Right cardiac atrium (tissue), 5 donors: Measurements from ENCODE around the gene FXYD1. TPM values are rescaled to one million over a fixed set of nuclear protein-coding genes. Genes with fewer than 3 reads are reported as not detected.

Experiments used
- ATAC-seq, 2 donors: fragments of 200-7000 bp; cut with Tn5 transposase; one replicate each; pipeline versions ENCODE4 v1.8.0 to v1.9.1; 2020; ENCODE audit warnings: moderate library complexity in 2 of 2, mild to moderate bottlenecking in 1 of 2
- DNase-seq, 3 donors: peaks; one replicate each; pipeline ENCODE4 v3.0.0-alpha.2; 2020
- H3K27ac ChIP-seq: one replicate; pipeline ENCODE4 v1.5.1; 2013; ENCODE audit warnings: mild to moderate bottlenecking, low read length, control low read depth, moderate library complexity
- H3K27me3 ChIP-seq: one replicate; pipeline ENCODE4 v1.6.1; 2013; ENCODE audit not compliant: control insufficient read depth, insufficient read depth
- H3K4me1 ChIP-seq: one replicate; pipeline ENCODE4 v1.6.1; 2013; ENCODE audit warnings: low read length; ENCODE audit not compliant: control insufficient read depth, insufficient read depth
- H3K4me3 ChIP-seq: one replicate; pipeline ENCODE4 v1.5.1; 2013; ENCODE audit warnings: low read length, control low read depth
- H3K9me3 ChIP-seq: one replicate; pipeline ENCODE4 v1.6.1; 2013; ENCODE audit warnings: low read length; ENCODE audit not compliant: control insufficient read depth
- WGBS: extraction: QIAGEN DNeasy Blood & Tissue Kit; methylation state at CpG from one replicate; pipeline ENCODE4 v1.1.7; 2013; 5-methylcytosine and 5-hydroxymethylcytosine counted together
- intact Hi-C, 4 donors: fragments of 100-400 bp; cut with DNase I; formaldehyde crosslinking; loops; one replicate each; pipeline versions ENCODE4 v1.11.0 to v1.14.0; 2022 to 2023
- polyA plus RNA-seq: library from polyadenylated mRNA; stranded (reverse); fragments of 200-250 nt; gene quantifications from one replicate; pipeline ENCODE4 v1.2.3, GENCODE V29; 2013
- total RNA-seq, 4 donors: library from RNA; stranded (reverse); fragmentation: NEBNext Ultra II Directional; extraction: Animal tissue kit (Norgen Biotek cat#: 25700); gene quantifications; one replicate each; pipeline ENCODE4 v1.2.1, GENCODE V29; 2021
- donor health status: healthy with polysubstance abuse.
- donor health status: DM: no; HTN: yes; CAD: no.
- donor health status: DM: no; HTN: no; CAD: no.
- donor health status: DM: no; HTN: yes; CAD: no; lungs with severe emphysema.
- donor health status: DM: yes; HTN: yes; CAD: no.

FXYD1 gene
- total and polyA plus RNA-seq, 5 donors, result 289 to 544 (median 485) TPM

DNA sequence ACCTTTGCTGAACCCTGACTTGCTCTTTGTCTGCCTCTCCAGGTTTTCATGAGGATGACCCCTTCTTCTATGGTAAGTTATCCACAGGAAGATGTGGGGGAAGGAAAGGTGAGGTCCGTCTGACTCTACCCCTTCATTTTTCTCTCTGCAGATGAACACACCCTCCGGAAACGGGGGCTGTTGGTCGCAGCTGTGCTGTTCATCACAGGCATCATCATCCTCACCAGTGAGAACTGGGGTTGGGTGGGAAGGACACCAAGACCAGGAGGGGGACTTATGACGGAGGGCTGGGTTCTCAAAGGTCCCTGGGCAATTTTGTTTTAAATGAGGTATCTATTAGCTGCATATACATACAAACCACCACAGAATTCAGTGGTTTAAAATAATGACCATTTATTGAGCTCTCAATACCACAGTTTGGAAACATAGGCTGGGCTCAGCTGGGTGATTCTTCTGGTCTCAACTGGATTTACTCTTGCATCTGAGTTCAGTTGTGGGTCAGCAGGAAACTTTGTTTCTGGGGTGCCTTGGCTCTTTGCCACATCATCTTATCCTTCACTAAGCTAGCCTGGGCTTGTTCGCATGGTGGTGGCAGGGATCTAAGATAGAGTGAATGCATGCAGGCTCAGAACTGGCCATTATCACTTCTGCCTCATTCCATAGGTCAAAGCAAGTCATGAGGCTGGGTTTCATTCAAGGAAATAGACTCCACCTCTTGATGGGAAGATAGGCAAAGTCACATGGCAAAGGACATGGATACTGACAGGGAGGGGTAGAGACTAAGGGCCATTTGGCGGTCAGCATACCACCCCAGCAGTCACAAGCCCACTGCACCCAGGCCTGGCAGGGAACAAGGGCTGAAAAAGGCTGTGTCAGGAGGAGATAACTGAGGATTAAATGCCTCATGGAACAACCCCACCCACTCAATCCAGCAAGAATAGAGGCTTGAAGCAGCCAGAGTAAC, 27.8 kb downstream of the FXYD1 start:
- H3K4me3 ChIP-seq, result no peak overlapping the region
- intact Hi-C loops, result no loop called here
- no peaks in the 10 kb centered on the region for H3K27me3 ChIP-seq
- DNase-seq, result no peak
- no peaks in the 10 kb centered on the region for H3K4me1 ChIP-seq
- H3K9me3 ChIP-seq, result peaks cover 3% of the 10 kb centered on the region
- ATAC-seq, result no peak
- H3K27ac ChIP-seq, result no peak overlapping the region
- 94% methylated on average over 7 of the region's 7 CpGs for whole genome bisulfite sequencing

DNA sequence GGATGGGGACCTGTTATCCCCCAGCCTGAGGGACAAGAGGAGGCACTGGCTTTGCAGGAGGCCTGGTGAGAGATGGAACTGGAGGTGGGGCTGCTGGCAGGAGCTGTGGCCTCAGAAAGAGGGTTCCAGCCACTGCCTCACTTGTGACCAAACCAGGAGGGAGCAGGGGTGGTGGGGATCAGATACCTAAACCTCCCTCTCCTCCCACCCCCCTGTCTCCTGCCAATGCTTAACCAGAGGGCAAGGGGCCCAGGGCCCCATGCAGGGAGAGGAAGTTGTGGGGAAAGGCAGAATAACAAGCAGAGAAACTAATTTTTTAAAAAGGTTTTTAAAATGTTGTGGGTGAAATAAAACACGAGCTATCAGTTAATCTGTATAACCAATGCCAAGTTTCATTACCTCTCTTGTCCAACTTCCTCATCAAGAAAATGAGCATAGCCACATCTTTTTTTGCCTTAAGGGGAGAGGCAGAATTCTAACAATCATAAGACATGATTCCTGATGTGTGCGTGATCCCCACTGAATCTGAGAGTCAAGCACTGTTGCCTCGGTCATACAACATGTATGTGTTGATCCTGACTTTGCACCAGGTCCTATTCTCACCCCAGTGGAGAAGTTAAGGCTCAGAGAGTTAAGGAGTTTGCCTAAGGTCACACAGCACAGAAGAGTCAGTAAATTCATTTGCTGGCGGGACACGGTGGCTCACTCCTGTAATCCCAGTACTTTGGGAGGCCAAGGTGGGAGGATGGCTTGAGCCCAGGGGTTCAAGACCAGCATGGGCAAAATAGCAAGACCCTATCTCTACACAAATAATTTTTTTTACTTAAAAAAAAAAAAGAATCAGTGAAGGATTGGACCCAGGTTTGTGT, 28.9 kb downstream of the FXYD1 start:
- Histone ChIP-seq H3K9me3 (peaks cover 2% of the 10 kb centered on the region), H3K27me3 (no peaks in the 10 kb centered on the region), H3K27ac (no peak overlapping the region), H3K4me1 (no peaks in the 10 kb centered on the region), H3K4me3 (no peak overlapping the region)
- intact Hi-C loops, result no loop called here
- DNase-seq (no peak), ATAC-seq (no peak)
- 81% methylated on average over 5 of the region's 5 CpGs for WGBS

DNA sequence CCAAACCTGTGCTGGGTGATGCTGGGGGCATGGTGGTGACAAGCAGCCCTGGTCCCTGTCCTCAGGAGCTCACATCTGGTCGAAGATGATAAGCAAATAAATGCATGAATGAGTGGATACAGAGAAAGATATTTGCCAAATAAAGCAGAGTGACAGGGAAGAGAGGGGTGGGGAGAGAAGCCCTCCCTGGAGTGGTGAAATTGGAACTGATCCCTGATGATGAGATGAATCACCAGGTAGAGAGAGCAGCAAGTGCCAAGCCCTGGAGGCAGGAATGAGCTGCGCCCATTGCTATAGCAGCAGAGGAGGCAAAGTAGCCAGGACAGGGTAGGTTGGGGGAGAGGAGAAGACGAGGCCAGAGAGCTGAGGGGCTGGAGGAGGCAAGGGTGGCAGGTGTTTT, 29.6 kb downstream of the FXYD1 start:
- WGBS, result 77% methylated on average over 3 of the region's 3 CpGs
- H3K9me3 ChIP-seq, result peaks cover 2% of the 10 kb centered on the region
- intact Hi-C loops, result no loop called here
- no peaks in the 10 kb centered on the region for H3K4me1 ChIP-seq
- H3K4me3 ChIP-seq, result no peak overlapping the region
- H3K27ac ChIP-seq, result no peak overlapping the region
- ATAC-seq (no peak), DNase-seq (no peak)
- no peaks in the 10 kb centered on the region for H3K27me3 ChIP-seq

DNA sequence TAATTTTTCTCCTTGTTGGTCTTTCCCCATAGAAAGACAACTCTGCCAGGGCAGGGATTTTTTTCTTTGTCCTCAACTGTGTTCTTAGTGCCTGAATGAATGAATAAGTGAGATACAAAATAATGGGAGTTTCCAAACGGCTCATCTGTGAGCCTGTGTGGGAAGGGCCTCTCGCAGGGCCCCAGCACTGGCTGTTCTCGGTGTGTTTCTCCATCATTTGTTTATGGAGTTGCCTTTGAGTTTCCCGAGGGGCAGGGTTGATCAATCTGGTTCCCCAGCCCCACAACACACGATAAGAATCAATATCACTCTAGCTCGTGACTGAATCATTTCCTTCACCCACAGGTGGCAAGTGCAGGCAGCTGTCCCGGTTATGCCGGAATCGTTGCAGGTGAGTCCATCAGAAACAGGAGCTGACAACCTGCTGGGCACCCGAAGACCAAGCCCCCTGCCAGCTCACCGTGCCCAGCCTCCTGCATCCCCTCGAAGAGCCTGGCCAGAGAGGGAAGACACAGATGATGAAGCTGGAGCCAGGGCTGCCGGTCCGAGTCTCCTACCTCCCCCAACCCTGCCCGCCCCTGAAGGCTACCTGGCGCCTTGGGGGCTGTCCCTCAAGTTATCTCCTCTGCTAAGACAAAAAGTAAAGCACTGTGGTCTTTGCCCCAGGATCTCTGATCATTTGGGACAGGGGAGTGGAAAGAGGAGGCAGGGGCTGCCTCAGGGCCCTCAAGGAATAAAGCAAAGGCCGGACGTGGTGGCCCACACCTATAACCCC, 30.8 kb downstream of the FXYD1 start:
- H3K4me1 ChIP-seq, result no peaks in the 10 kb centered on the region
- no peak for DNase-seq
- no peaks in the 10 kb centered on the region for H3K27me3 ChIP-seq
- peaks cover 2% of the 10 kb centered on the region for H3K9me3 ChIP-seq
- H3K4me3 ChIP-seq, result no peak overlapping the region
- 82% methylated on average over 18 of the region's 18 CpGs for WGBS
- intact Hi-C loops, result no loop called here
- ATAC-seq, result no peak
- no peak overlapping the region for H3K27ac ChIP-seq

DNA sequence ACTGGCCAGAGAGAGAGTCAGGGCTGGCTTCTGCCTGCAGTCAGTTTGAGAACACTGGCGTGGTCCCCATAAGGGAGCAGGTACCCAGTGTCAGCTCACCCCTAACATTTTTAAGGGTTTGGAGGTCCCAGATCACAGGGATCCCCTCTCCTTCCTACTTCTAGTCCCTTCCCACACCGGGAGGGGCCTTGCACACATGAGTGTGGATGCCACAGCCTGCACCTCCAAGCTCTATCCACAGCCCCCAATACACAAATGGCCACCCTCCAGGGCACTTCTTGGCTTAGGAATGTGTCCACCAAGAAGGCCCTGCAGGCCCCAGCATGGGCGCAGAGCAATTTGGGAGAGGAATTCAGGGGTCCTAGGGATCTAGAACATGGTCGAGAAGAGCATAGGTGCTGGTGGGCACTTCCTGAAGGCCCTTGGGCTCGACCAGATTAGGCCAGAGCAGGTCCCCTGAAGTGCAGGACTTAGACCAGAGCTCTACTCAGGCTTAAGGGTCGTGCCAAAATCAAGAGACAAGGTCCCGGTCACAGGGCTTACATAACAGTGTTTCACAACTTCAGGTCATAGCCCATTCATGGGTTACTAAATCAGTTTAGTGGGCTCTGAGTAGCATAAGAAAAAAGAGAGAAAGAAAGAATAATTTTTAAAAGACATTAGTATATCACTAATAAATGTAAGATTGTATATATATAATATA, 31.9 kb downstream of the FXYD1 start:
- no peaks in the 10 kb centered on the region for H3K4me1 ChIP-seq
- no peaks in the 10 kb centered on the region for H3K27me3 ChIP-seq
- WGBS, result 73% methylated on average over 7 of the region's 7 CpGs
- DNase-seq, result no peak
- intact Hi-C loops, result no loop called here
- H3K9me3 ChIP-seq, result peaks cover 2% of the 10 kb centered on the region
- no peak overlapping the region for H3K4me3 ChIP-seq
- no peak overlapping the region for H3K27ac ChIP-seq
- peak; percentile 19 to 79 for ATAC-seq

DNA sequence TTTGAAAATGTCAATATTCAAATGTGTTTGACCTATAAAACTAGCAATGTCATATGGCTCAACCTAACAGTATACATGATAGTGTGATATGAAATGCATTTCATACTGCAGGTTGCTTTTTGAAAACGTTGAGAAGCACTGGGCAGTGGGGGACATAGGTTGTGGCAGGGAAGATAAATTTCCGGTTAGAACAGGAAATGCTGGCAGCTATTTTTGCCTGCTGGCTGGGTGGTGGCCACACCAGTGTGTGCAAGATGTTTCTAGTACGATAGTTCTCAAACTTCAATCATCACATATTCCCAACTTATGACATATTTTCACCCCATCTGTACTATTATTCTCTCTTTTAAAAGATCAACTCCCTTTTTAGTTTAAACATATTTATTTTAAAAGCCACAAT, 33.1 kb downstream of the FXYD1 start:
- Histone ChIP-seq H3K4me1 (no peaks in the 10 kb centered on the region), H3K4me3 (no peak overlapping the region), H3K9me3 (peaks cover under 1% of the 10 kb centered on the region), H3K27ac (no peak overlapping the region), H3K27me3 (no peaks in the 10 kb centered on the region)
- intact Hi-C loops, result no loop called here
- no peak for DNase-seq
- ATAC-seq, result no peak
- 30% methylated on average over 3 of the region's 3 CpGs for WGBS

DNA sequence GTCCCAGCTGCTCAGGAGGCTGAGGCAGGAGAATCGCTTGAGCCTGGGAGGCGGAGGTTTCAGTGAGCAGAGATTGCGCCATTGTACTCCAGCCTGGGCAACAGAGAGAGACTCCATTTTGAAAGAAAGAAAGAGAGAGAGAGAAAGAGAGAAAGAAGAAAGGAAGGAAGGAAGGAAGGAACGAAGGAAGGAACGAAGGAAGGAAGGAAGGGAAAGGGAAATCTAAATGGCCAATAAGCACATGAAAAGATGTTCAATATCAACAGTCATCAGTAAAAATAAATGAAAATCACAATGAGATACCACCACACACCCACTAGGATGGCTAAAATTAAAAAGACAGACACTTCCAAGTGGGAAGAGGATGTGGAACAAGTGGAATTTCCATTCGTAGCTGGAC, 35.6 kb downstream of the FXYD1 start:
- ATAC-seq (no peak), DNase-seq (no peak)
- WGBS, result 87% methylated on average over 6 of the region's 6 CpGs
- H3K27me3 ChIP-seq, result no peaks in the 10 kb centered on the region
- no peak overlapping the region for H3K27ac ChIP-seq
- H3K9me3 ChIP-seq, result no peaks in the 10 kb centered on the region
- intact Hi-C loops, result no loop called here
- H3K4me1 ChIP-seq, result no peaks in the 10 kb centered on the region
- H3K4me3 ChIP-seq, result no peak overlapping the region

DNA sequence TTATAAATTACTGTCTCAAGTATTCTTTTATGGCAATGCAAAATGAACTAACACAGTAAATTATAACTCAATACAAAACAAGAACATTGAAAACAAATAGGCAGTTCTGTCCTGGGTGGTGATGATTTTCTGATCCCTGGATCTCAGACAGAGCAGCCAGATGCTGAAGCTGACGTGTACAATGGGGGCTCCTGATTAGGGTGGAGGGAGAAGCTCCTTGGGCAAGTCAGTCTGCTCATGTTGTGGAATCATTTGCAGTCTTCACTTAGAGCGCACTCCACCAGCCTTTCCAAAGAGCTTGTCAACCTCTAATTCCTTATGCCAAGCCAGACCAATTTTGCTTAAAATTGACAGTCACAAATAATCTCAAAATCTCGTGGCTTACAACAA, 37.6 kb downstream of the FXYD1 start:
- 69% methylated on average over 3 of the region's 3 CpGs for WGBS
- no peak for DNase-seq

DNA sequence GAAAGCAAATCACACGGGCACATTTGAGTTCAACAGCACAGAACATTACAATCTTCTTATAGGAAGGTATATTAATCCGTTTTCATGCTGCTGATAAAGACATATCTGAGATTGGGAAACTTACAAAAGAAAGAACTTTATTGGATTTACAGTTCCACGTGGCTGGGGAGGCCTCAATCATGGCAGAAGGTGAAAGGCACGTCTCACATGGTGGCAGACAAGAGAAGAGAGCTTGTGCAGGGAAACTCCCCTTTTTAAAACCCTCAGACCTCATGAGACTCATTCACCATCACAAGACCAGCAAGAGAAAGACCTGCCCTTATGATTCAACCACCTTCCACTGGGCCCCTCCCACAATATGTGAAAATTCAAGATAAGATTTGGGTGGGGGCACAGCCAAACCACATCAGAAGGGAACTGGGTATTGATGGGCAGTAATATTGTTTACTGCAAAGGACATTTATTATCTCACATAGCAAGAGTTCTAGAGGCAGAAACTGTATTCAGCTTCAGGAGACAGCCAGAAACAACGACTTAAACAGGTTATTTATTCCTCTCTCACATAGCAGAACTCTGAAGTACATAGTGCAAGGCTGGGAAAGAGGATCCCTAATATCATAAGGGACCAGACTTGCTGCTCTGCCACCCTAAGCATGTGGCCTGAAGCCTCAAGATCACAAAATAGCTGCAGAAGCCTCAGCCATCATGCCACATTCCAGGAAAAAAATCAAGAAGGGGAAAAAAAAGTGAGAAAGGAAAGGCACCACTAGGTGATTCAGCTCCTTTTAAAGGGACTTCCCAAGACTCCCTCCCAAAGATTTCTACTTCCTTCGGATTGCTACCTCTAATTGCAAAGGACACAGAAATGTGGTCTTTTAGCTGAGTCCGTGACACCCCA, 39.0 kb downstream of the FXYD1 start:
- WGBS, result 76% methylated on average over 7 of the region's 7 CpGs
- Histone ChIP-seq H3K27me3 (no peaks in the 10 kb centered on the region), H3K27ac (no peak overlapping the region), H3K4me1 (no peaks in the 10 kb centered on the region), H3K4me3 (no peak overlapping the region), H3K9me3 (no peaks in the 10 kb centered on the region)
- intact Hi-C loops, result no loop called here
- DNase-seq (no peak), ATAC-seq (no peak)

More for the DNA sequence above, 37.6 kb downstream of the FXYD1 start:
- H3K9me3 ChIP-seq, result no peaks in the 10 kb centered on the region
- ATAC-seq, result no peak
- no peak overlapping the region for H3K27ac ChIP-seq
- H3K4me3 ChIP-seq, result no peak overlapping the region
- intact Hi-C loops, result no loop called here
- H3K27me3 ChIP-seq, result no peaks in the 10 kb centered on the region
- no peaks in the 10 kb centered on the region for H3K4me1 ChIP-seq
